SH-SY5Y (cell line): ENCODE data around the gene TACC2.

ENCODE experiments used
- GATA2 ChIP-seq: IDR thresholded peaks from 2 replicates; pipeline ENCODE4 v1.6.1; 2011; ENCODE audit warnings: mild to moderate bottlenecking, low read depth, low read length
- GATA3 ChIP-seq: IDR thresholded peaks from 2 replicates; pipeline ENCODE4 v1.6.1; 2011; ENCODE audit warnings: low read depth, mild to moderate bottlenecking, low read length, moderate library complexity

DNA sequence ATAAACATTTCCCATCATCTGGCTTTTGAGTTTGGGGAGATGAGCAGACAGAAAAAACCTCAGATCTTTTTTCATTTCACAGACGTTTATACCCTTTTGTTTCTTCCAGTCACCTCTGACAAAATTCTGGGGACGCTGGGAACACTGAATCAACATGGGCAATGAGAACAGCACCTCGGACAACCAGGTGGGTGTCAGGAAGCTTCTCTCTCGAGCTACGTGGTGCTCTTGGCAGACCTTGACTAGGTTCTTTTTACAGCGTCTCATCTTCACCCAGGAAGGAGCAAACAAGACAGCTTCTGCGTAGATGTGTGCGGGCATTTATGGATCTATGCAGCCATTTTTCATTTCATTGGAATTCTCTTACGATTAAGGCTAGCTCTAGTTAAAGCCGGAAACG, 32.9 kb downstream of the TACC2 start:
- TF ChIP-seq GATA3 (no peak), GATA2 (no peak)
